Keratinocyte (primary cell): Measurements from ENCODE around the gene BCL11B.

ENCODE experiments used
- EZH2 ChIP-seq: IDR thresholded peaks from one replicate; pipeline ENCODE4 v1.6.1; 2012; ENCODE audit warnings: inconsistent platforms, mild to moderate bottlenecking, low read length, moderate library complexity
- TF ChIP-seq, protein P1 (sequence below), 3 experiments: IDR thresholded peaks in 1 of 3; conservative IDR thresholded peaks in 1 of 3; optimal IDR thresholded peaks in 1 of 3; 2 replicates in 2 of 3; 3 replicates in 1 of 3; pipeline versions ENCODE3 to v1.5.1; 2011; ENCODE audit warnings: low read length in 3 of 3, mild to moderate bottlenecking in 3 of 3, moderate library complexity in 2 of 3, control low read depth in 1 of 3, inconsistent platforms in 1 of 3; ENCODE audit not compliant: insufficient read depth in 2 of 3; ENCODE audit errors: extremely low read depth in 1 of 3

DNA sequence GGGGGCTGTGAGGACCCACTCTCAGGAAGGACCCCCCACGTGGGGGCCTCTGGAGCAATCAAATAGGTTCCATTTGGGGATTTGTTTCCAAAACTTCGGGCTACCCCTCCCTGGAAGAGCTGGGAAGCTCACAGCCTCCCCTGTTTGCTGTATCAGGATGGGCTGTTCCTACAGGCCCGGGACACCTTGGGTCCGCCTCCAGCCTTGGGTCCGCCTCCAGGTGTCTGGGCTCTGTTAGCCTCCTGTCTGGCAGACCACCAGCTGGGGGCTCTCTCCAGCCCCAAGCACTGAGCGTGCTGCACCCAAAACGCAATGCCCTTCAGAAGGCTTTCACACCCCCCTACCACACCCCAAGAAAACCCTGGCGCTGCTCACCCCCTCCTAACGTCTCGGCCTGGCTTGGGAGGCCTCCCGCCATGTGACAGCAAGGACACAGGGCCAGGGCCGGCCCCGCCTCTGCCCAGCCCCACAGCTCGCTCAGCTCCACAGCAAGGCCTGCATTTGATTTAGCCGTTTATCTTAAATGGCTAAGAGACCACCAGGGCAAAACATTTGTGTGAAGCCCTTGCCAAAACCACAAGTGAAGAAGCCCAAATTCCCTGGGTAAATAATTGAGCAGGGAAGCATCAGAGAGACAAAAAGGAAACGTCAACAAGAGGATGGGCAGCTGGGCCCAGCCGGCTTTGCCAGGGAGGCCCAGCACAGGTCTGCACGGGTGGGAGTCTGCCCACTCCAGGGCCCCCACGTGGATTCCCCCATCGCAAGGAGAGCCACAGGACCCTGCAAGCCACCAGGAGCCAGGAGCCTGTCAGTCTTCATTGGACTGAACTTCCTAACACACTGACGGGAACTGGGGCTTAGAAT is 39.9 kb downstream of the BCL11B start:
- TF ChIP-seq, protein P1, sequence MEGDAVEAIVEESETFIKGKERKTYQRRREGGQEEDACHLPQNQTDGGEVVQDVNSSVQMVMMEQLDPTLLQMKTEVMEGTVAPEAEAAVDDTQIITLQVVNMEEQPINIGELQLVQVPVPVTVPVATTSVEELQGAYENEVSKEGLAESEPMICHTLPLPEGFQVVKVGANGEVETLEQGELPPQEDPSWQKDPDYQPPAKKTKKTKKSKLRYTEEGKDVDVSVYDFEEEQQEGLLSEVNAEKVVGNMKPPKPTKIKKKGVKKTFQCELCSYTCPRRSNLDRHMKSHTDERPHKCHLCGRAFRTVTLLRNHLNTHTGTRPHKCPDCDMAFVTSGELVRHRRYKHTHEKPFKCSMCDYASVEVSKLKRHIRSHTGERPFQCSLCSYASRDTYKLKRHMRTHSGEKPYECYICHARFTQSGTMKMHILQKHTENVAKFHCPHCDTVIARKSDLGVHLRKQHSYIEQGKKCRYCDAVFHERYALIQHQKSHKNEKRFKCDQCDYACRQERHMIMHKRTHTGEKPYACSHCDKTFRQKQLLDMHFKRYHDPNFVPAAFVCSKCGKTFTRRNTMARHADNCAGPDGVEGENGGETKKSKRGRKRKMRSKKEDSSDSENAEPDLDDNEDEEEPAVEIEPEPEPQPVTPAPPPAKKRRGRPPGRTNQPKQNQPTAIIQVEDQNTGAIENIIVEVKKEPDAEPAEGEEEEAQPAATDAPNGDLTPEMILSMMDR (optimal IDR thresholded peaks at IDR 0.05 in 1 of 3, IDR thresholded peaks at IDR 0.05 in 1 of 3, conservative IDR thresholded peaks at IDR 0.05 in 1 of 3; ENCODE audit: extremely low read depth in 1 of 3, insufficient read depth in 2 of 3, low read length in 3 of 3): no peak
- no peak for TF ChIP-seq EZH2
